Upper lobe of left lung (tissue), 6 donors: ENCODE measurements around the gene ANKMY1. TPM values are rescaled to one million over a fixed set of nuclear protein-coding genes. Genes with fewer than 3 reads are reported as not detected.

Source experiments
- ATAC-seq, 2 donors: fragments of 200-7000 bp; cut with Tn5 transposase; one replicate each; pipeline ENCODE4 v1.9.1; 2022; ENCODE audit warnings: mild to moderate bottlenecking in 2 of 2, moderate library complexity in 2 of 2; ENCODE audit not compliant: low FRiP score in 2 of 2
- DNase-seq, 2 donors: peaks; one replicate each; pipeline ENCODE4 v3.0.0-alpha.2; 2019 to 2020
- H3K27ac ChIP-seq, 4 donors: fragments of 200-600 bp; sonication (generic); one replicate each; pipeline ENCODE4 v1.5.1; 2016 to 2019
- H3K27me3 ChIP-seq, 4 donors: fragments of 200-600 bp; sonication (generic); one replicate each; pipeline ENCODE4 v1.5.1; 2017 to 2019
- H3K36me3 ChIP-seq, 4 donors: fragments of 200-600 bp; sonication (generic); one replicate each; pipeline ENCODE4 v1.5.1; 2016 to 2019
- H3K4me1 ChIP-seq, 4 donors: fragments of 200-600 bp; sonication (generic); one replicate each; pipeline ENCODE4 v1.5.1; 2018 to 2019
- H3K4me3 ChIP-seq, 4 donors: fragments of 200-600 bp; sonication (generic); one replicate each; pipeline ENCODE4 v1.5.1; 2017 to 2019; ENCODE audit warnings: mild to moderate bottlenecking in 2 of 4, moderate library complexity in 1 of 4
- H3K9me3 ChIP-seq, 4 donors: fragments of 200-600 bp; sonication (generic); one replicate each; pipeline ENCODE4 v1.5.1; 2018 to 2019
- EP300 ChIP-seq, 4 donors: sonication (generic); formaldehyde crosslinking; IDR thresholded peaks; one replicate each; pipeline ENCODE4 v1.5.1; 2017; ENCODE audit warnings: antibody characterized with exemption in 4 of 4, control low read depth in 2 of 4
- POLR2A ChIP-seq, 4 donors: fragments of 450-650 bp; IDR thresholded peaks; one replicate each; pipeline ENCODE4 v1.5.1; 2016 to 2017; ENCODE audit warnings: antibody characterized with exemption in 4 of 4, mild to moderate bottlenecking in 2 of 4
- POLR2AphosphoS5 ChIP-seq, 2 donors: sonication (generic); formaldehyde crosslinking; IDR thresholded peaks; one replicate each; pipeline ENCODE4 v1.5.1; 2017; ENCODE audit warnings: antibody characterized with exemption in 2 of 2
- WGBS, 2 donors: methylation state at CpG; one replicate each; pipeline ENCODE4 v1.1.5; 2017 to 2018; 5-methylcytosine and 5-hydroxymethylcytosine counted together
- total RNA-seq, 6 donors: library from RNA; depleted of rRNA in 4 of 6; stranded (reverse); fragments of >200 nt in 4 of 6; gene quantifications; one replicate each; pipeline versions ENCODE4 v1.1.0 to v1.2.1, GENCODE V29; 2016 to 2021
- TF ChIP-seq, protein P1 (sequence below), 6 experiments: fragments of 450-650 bp in 4 of 6; fragments of 200-600 bp in 2 of 6; sonication (generic) in 2 of 6; IDR thresholded peaks; one replicate each; pipeline ENCODE4 v1.5.1; 2016 to 2019; ENCODE audit warnings: antibody characterized with exemption in 6 of 6
- donor health status: DM: no; HTN: no; CAD: no; lungs with moderate emphysema.
- donor health status: DM: no; HTN: yes; CAD: no; lungs with severe emphysema.

The ANKMY1 gene
- total RNA-seq, 6 donors from 2014 or later, result 23.7 to 97.4 (median 26.9) TPM

DNA sequence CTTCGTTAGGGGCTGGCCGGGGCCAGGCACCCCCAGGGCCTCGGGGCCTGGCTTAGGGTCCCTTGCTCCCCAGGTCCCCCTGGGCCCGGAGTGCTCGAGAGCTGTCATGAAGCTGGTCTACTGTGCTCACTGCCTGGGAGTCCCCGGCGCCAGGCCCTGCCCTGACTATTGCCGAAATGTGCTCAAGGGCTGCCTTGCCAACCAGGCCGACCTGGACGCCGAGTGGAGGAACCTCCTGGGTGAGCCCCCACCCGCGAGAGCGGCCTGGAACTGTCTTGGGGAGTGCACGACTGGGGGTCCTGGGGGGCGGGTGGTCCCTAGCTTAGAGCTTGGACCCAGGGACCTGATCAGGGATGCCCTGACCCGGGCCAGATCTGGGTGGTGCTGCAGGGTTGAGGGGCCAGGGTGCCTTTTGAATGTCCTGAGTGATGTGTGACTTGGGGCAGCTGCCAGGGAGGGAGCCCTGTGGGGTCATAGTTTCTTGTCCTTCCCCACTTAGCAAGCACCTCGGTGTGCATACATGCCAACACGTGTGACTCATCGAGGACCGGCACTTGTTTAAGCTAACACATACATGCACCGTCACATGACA lies 94.4 kb downstream of the ANKMY1 start:
- Histone ChIP-seq H3K36me3 (peaks cover 0 to 25% (median 10%) of the 10 kb centered on the region in 4 donors), H3K27ac (no peak overlapping the region), H3K9me3 (no peaks in the 10 kb centered on the region), H3K27me3 (no peaks in the 10 kb centered on the region), H3K4me1 (no peaks in the 10 kb centered on the region), H3K4me3 (no peak overlapping the region)
- DNase-seq (peak; percentile 19 to 76), ATAC-seq (no peak)
- TF ChIP-seq POLR2AphosphoS5 (IDR thresholded peaks at IDR 0.05) (no peak), POLR2A (IDR thresholded peaks at IDR 0.05) (no peak), EP300 (IDR thresholded peaks at IDR 0.05) (no peak)
- TF ChIP-seq, protein P1, sequence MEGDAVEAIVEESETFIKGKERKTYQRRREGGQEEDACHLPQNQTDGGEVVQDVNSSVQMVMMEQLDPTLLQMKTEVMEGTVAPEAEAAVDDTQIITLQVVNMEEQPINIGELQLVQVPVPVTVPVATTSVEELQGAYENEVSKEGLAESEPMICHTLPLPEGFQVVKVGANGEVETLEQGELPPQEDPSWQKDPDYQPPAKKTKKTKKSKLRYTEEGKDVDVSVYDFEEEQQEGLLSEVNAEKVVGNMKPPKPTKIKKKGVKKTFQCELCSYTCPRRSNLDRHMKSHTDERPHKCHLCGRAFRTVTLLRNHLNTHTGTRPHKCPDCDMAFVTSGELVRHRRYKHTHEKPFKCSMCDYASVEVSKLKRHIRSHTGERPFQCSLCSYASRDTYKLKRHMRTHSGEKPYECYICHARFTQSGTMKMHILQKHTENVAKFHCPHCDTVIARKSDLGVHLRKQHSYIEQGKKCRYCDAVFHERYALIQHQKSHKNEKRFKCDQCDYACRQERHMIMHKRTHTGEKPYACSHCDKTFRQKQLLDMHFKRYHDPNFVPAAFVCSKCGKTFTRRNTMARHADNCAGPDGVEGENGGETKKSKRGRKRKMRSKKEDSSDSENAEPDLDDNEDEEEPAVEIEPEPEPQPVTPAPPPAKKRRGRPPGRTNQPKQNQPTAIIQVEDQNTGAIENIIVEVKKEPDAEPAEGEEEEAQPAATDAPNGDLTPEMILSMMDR (IDR thresholded peaks at IDR 0.05), result no peak
- WGBS, 2 donors, result 91% methylated on average over 17 of the region's 22 CpGs; no CpG with 5 or more reads in 1 of the 2 donors

DNA sequence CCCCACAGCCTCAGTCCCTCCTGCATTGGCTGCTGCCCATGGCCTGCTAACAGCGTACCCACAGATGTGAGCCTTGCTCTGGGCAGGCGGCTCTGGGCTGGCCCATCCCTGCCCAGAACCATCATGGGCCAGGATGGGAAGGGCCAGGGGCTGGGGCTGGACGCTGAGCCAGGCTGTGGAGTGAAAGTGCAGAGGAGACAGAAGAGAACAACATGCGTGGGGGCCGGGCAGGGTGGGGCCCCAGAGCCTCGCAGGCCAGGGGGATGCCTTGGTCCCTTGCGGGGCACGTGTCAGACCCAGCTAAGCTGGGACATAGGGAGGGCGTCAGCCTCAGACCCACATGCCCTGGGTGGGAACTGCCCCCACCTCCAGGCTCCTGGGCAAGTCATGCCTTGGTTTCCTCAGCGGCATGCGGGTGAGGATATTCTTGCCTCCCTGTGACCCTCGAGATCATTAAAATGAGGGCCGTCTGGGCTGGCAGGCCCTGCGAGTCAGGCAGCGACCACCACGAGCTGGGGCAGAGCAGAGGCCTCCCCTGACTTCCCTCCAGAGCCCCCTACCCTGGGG lies 95.0 kb downstream of the ANKMY1 start:
- WGBS, 2 donors, result 86 to 91% methylated on average over 8 to 16 of the region's 16 CpGs

DNA sequence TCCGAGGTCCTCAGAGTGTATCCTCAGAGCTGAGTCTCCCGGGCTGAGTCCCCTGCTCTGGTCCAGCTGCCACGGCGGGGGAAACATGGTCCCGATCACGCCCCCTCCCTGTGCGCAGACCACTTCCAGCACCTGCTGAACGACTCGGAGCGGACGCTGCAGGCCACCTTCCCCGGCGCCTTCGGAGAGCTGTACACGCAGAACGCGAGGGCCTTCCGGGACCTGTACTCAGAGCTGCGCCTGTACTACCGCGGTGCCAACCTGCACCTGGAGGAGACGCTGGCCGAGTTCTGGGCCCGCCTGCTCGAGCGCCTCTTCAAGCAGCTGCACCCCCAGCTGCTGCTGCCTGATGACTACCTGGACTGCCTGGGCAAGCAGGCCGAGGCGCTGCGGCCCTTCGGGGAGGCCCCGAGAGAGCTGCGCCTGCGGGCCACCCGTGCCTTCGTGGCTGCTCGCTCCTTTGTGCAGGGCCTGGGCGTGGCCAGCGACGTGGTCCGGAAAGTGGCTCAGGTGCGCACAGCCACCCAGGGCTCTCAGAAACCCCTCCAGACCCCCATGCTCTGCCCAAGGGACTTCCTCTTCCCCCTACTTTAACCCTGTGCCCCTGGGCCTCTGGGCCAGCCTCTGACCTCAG lies 95.6 kb downstream of the ANKMY1 start:
- Histone ChIP-seq H3K4me1 (no peaks in the 10 kb centered on the region), H3K36me3 (peaks cover 0 to 25% (median 10%) of the 10 kb centered on the region in 4 donors), H3K27me3 (no peaks in the 10 kb centered on the region), H3K27ac (no peak overlapping the region), H3K4me3 (no peak overlapping the region), H3K9me3 (no peaks in the 10 kb centered on the region)
- no peak for TF ChIP-seq EP300 (IDR thresholded peaks at IDR 0.05)
- TF ChIP-seq POLR2A (IDR thresholded peaks at IDR 0.05), result no peak
- no peak for TF ChIP-seq POLR2AphosphoS5 (IDR thresholded peaks at IDR 0.05)
- TF ChIP-seq, protein P1 (IDR thresholded peaks at IDR 0.05), result no peak
- DNase-seq (peak in 1 of 2 donors; percentile 79), ATAC-seq (no peak)
- 93 to 96% methylated on average over 23 to 36 of the region's 41 CpGs for WGBS, 2 donors

More for the DNA sequence above, 95.0 kb downstream of the ANKMY1 start:
- Histone ChIP-seq H3K36me3 (peaks cover 0 to 25% (median 10%) of the 10 kb centered on the region in 4 donors), H3K4me3 (no peak overlapping the region), H3K4me1 (no peaks in the 10 kb centered on the region), H3K9me3 (no peaks in the 10 kb centered on the region), H3K27me3 (no peaks in the 10 kb centered on the region), H3K27ac (no peak overlapping the region)
- no peak for ATAC-seq
- no peak for TF ChIP-seq EP300 (IDR thresholded peaks at IDR 0.05)
- no peak for TF ChIP-seq POLR2A (IDR thresholded peaks at IDR 0.05)
- TF ChIP-seq, protein P1 (IDR thresholded peaks at IDR 0.05), result no peak
- peak in 1 of 2 donors; percentile 66 for DNase-seq

DNA sequence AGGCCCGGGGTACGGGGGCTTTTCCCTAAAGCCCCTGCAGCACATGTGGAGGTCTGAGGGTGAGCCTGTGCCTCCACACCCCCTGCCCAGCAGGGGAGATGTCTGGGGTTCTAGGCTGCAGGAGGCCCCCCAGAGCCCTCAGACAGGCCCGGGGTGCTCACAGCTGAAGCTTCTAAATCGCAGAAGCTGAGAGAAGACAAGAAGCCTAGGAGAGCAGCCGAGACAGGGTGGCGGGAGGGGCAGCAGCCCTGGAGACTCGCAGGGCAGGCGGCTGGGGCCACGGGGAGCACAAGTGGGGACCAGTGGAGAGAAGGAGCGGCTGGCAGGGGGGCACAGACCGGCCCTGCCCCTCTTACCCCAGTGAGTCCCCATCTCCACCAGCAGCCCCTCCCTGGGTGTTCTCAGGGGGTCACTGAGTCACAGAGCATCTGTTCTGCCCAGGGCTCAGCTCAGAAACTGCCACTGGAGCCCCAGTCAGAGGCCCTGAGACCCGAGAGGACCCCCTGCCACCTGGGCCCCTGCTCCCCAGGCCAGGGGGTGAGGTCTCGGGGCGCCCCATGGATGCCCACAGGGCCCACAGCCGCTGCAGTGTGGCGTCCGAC lies 96.2 kb downstream of the ANKMY1 start:
- ATAC-seq (no peak), DNase-seq (peak in 1 of 2 donors; percentile 76)
- Histone ChIP-seq H3K27me3 (no peaks in the 10 kb centered on the region), H3K27ac (no peak overlapping the region), H3K36me3 (peaks cover 0 to 22% (median 10%) of the 10 kb centered on the region in 4 donors), H3K9me3 (no peaks in the 10 kb centered on the region), H3K4me1 (peaks cover 0 to under 1% (median 0%) of the 10 kb centered on the region in 4 donors), H3K4me3 (no peak overlapping the region)
- WGBS, 2 donors, result 83 to 92% methylated on average over 10 to 12 of the region's 17 CpGs
- TF ChIP-seq, protein P1 (IDR thresholded peaks at IDR 0.05), result no peak
- no peak for TF ChIP-seq POLR2A (IDR thresholded peaks at IDR 0.05)
- TF ChIP-seq EP300 (IDR thresholded peaks at IDR 0.05), result no peak
- no peak for TF ChIP-seq POLR2AphosphoS5 (IDR thresholded peaks at IDR 0.05)
